GM12878 (cell line): ENCODE data around the gene TRIM38. TPM values are rescaled to one million over a fixed set of nuclear protein-coding genes. Genes with fewer than 3 reads are reported as not detected.

Experiments
- CHD4 ChIP-seq: fragments of 200-600 bp; sonication (generic); IDR thresholded peaks from 2 replicates; pipeline ENCODE4 v1.6.1; 2016; ENCODE audit warnings: mild to moderate bottlenecking
- NFYA ChIP-seq: IDR thresholded peaks from 2 replicates; pipeline ENCODE4 v1.6.1; 2011; ENCODE audit warnings: low read depth, mild to moderate bottlenecking, low read length, improper control_type of control experiment, borderline replicate concordance
- YY1 ChIP-seq: IDR thresholded peaks from 2 replicates; pipeline ENCODE4 v1.6.1; 2011; ENCODE audit warnings: low read depth, mild to moderate bottlenecking, low read length
- ZBED1 ChIP-seq: IDR thresholded peaks from 2 replicates; pipeline ENCODE4 v1.6.1; 2016; ENCODE audit warnings: borderline replicate concordance
- ZBTB40 ChIP-seq: fragments of 450-650 bp; IDR thresholded peaks from 2 replicates; pipeline ENCODE4 v1.6.1; 2016; ENCODE audit warnings: mild to moderate bottlenecking, moderate library complexity, borderline replicate concordance
- polyA plus RNA-seq, 11 experiments: library from polyadenylated mRNA; depleted of rRNA in 4 of 11; unstranded in 6 of 11; stranded (reverse) in 5 of 11; fragments of >200 nt; fragmentation: Nextera tagmentation in 4 of 11; fragmentation: Illumina TruSeq in 1 of 11; extraction: Ambion mirVana in 4 of 11; extraction: Trizol in 1 of 11; gene quantifications; 1 replicate in 1 of 11; 2 replicates in 10 of 11; pipeline versions ENCODE4 v1.2.1 to v1.2.3, GENCODE V29; 2011 to 2016; ENCODE audit warnings: inconsistent platforms in 2 of 11, missing spikeins in 2 of 11, low read depth in 1 of 11
- total RNA-seq, 4 experiments: library from RNA; depleted of rRNA in 3 of 4; stranded (reverse); fragments of >200 nt in 3 of 4; fragmentation: Illumina TruSeq in 1 of 4; extraction: Trizol in 1 of 4; gene quantifications; 2 replicates each; pipeline versions ENCODE4 v1.2.1 to v1.2.3, GENCODE V29; 2013 to 2021
- TF ChIP-seq, protein P1 (sequence below): IDR thresholded peaks from 2 replicates; pipeline ENCODE4 v1.6.1; 2012; ENCODE audit warnings: improper control_type of control experiment, low read depth, low read length; ENCODE audit not compliant: insufficient replicate concordance
- TF ChIP-seq, protein P2 (sequence below): IDR thresholded peaks from 2 replicates; pipeline ENCODE4 v1.6.1; 2011; ENCODE audit warnings: borderline replicate concordance, low read depth, mild to moderate bottlenecking, moderate library complexity, mixed read lengths, low read length; ENCODE audit not compliant: insufficient read depth; ENCODE audit errors: extremely low read length
- TF ChIP-seq, protein P3 (sequence below): fragments of 450-650 bp; IDR thresholded peaks from 2 replicates; pipeline ENCODE4 v1.6.1; 2017; ENCODE audit warnings: antibody characterized with exemption, mild to moderate bottlenecking, moderate library complexity
- TF ChIP-seq, protein P4 (sequence below): fragments of 450-650 bp; formaldehyde crosslinking; IDR thresholded peaks from 2 replicates; pipeline ENCODE4 v1.5.0; 2022; ENCODE audit warnings: mild to moderate bottlenecking, missing genetic modification characterization

The TRIM38 gene
- total and polyA plus RNA-seq, 10 of the 15 experiments (the other 5 are each of a cell fraction or from before 2014, with no cell fraction given) = 4.5 to 14.7 (median 11.1) TPM

- TF ChIP-seq, protein P1, sequence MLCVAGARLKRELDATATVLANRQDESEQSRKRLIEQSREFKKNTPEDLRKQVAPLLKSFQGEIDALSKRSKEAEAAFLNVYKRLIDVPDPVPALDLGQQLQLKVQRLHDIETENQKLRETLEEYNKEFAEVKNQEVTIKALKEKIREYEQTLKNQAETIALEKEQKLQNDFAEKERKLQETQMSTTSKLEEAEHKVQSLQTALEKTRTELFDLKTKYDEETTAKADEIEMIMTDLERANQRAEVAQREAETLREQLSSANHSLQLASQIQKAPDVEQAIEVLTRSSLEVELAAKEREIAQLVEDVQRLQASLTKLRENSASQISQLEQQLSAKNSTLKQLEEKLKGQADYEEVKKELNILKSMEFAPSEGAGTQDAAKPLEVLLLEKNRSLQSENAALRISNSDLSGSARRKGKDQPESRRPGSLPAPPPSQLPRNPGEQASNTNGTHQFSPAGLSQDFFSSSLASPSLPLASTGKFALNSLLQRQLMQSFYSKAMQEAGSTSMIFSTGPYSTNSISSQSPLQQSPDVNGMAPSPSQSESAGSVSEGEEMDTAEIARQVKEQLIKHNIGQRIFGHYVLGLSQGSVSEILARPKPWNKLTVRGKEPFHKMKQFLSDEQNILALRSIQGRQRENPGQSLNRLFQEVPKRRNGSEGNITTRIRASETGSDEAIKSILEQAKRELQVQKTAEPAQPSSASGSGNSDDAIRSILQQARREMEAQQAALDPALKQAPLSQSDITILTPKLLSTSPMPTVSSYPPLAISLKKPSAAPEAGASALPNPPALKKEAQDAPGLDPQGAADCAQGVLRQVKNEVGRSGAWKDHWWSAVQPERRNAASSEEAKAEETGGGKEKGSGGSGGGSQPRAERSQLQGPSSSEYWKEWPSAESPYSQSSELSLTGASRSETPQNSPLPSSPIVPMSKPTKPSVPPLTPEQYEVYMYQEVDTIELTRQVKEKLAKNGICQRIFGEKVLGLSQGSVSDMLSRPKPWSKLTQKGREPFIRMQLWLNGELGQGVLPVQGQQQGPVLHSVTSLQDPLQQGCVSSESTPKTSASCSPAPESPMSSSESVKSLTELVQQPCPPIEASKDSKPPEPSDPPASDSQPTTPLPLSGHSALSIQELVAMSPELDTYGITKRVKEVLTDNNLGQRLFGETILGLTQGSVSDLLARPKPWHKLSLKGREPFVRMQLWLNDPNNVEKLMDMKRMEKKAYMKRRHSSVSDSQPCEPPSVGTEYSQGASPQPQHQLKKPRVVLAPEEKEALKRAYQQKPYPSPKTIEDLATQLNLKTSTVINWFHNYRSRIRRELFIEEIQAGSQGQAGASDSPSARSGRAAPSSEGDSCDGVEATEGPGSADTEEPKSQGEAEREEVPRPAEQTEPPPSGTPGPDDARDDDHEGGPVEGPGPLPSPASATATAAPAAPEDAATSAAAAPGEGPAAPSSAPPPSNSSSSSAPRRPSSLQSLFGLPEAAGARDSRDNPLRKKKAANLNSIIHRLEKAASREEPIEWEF = no peak
- TF ChIP-seq YY1 = no peak
- TF ChIP-seq, protein P2, sequence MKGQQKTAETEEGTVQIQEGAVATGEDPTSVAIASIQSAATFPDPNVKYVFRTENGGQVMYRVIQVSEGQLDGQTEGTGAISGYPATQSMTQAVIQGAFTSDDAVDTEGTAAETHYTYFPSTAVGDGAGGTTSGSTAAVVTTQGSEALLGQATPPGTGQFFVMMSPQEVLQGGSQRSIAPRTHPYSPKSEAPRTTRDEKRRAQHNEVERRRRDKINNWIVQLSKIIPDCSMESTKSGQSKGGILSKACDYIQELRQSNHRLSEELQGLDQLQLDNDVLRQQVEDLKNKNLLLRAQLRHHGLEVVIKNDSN = no peak
- TF ChIP-seq, protein P3, sequence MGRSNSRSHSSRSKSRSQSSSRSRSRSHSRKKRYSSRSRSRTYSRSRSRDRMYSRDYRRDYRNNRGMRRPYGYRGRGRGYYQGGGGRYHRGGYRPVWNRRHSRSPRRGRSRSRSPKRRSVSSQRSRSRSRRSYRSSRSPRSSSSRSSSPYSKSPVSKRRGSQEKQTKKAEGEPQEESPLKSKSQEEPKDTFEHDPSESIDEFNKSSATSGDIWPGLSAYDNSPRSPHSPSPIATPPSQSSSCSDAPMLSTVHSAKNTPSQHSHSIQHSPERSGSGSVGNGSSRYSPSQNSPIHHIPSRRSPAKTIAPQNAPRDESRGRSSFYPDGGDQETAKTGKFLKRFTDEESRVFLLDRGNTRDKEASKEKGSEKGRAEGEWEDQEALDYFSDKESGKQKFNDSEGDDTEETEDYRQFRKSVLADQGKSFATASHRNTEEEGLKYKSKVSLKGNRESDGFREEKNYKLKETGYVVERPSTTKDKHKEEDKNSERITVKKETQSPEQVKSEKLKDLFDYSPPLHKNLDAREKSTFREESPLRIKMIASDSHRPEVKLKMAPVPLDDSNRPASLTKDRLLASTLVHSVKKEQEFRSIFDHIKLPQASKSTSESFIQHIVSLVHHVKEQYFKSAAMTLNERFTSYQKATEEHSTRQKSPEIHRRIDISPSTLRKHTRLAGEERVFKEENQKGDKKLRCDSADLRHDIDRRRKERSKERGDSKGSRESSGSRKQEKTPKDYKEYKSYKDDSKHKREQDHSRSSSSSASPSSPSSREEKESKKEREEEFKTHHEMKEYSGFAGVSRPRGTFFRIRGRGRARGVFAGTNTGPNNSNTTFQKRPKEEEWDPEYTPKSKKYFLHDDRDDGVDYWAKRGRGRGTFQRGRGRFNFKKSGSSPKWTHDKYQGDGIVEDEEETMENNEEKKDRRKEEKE = no peak
- TF ChIP-seq CHD4 = no peak
- TF ChIP-seq, protein P4, sequence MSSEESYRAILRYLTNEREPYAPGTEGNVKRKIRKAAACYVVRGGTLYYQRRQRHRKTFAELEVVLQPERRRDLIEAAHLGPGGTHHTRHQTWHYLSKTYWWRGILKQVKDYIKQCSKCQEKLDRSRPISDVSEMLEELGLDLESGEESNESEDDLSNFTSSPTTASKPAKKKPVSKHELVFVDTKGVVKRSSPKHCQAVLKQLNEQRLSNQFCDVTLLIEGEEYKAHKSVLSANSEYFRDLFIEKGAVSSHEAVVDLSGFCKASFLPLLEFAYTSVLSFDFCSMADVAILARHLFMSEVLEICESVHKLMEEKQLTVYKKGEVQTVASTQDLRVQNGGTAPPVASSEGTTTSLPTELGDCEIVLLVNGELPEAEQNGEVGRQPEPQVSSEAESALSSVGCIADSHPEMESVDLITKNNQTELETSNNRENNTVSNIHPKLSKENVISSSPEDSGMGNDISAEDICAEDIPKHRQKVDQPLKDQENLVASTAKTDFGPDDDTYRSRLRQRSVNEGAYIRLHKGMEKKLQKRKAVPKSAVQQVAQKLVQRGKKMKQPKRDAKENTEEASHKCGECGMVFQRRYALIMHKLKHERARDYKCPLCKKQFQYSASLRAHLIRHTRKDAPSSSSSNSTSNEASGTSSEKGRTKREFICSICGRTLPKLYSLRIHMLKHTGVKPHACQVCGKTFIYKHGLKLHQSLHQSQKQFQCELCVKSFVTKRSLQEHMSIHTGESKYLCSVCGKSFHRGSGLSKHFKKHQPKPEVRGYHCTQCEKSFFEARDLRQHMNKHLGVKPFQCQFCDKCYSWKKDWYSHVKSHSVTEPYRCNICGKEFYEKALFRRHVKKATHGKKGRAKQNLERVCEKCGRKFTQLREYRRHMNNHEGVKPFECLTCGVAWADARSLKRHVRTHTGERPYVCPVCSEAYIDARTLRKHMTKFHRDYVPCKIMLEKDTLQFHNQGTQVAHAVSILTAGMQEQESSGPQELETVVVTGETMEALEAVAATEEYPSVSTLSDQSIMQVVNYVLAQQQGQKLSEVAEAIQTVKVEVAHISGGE (CRISPR knock-in tag) = 0 out of 2 replicates have a peak, but pooled peaks have one; percentile 13
- no peak; the same call in 1 of the 2 replicates for TF ChIP-seq ZBED1
- no peak for TF ChIP-seq ZBTB40
- no peak for TF ChIP-seq NFYA
These were observed 69.9 kb downstream of the TRIM38 start (continued) for GRCh38 chr6:26032340-26033084.
